DMS 273 (cell line): Measurements from ENCODE around the gene UBR4.
A peak's percentile ranks its signal among the peaks of the same experiment; 100 is the strongest.

Experiments
- DNase-seq: peaks from one replicate; lab custom pipeline; 2025; ENCODE audit not compliant: unreplicated experiment; lab: John Stamatoyannopoulos, UW

The UBR4 gene

DNA sequence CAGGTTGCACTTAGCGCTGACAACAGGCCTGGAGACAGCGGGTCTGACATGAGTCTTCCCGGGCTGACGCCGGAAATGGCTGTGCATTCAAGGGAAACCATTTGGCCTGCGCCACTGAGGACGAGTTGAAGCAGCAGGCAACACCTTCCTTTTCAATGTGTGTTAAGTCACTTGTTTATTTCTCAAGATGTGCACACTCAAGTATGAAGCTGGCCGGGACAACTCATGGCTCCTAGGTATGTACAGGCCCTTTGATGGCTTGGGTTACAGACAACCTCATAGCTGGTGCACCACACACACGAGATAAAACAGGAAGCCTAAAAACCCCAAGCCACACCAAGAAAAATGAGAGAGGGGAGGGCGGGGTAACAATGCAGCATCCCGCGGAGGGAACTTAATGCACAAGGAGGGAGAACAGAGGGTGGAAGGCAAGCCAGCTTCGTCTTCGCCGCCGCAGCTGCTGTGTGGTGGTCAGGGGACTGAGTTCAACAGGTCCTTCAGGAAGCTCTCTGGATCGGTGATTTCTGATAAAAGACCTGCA, 135.6 kb downstream of the UBR4 start:
- DNase-seq: no peak

DNA sequence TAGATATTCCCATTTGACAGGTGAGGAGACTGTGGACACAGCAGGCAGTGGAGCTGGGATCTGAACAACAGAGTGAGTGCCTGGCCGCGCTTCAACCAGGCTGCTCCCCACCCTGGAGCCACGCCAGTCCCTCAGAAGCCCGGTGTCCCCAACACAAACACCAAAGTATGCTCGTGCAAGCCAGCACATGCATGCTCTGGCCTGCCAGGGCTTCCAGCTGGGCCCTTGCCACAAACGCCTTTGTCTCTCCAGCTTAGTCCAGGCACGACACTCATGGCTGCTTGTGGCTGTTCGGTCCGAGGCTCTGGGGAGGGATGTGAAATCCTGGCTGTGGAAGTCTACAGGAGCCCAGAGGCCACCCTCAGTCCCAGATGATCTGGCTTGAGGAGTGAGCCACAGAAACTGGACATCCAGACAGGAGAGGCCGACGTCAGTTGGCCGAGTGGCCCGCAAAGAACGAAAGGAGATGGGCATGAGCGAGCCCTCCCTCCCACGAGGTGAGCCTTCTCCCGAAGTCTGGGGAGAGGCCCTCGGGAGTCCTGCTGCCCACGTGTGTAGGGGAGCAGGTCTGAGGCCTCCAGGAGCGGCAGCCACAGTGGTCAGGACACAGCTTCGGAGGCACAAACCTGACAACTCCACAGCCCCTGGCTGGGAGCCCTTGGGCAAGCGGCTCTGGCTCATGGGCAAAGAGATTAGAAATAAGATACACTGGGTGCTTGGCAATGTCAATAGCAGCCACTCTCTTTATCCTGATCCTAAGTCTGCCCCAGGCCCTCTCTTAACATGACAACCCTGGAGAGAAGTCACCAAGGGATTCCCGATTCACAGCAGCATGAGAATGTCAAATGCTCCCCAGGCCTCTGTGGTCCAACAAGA, 136.5 kb downstream of the UBR4 start:
- DNase-seq: peak; percentile 28

DNA sequence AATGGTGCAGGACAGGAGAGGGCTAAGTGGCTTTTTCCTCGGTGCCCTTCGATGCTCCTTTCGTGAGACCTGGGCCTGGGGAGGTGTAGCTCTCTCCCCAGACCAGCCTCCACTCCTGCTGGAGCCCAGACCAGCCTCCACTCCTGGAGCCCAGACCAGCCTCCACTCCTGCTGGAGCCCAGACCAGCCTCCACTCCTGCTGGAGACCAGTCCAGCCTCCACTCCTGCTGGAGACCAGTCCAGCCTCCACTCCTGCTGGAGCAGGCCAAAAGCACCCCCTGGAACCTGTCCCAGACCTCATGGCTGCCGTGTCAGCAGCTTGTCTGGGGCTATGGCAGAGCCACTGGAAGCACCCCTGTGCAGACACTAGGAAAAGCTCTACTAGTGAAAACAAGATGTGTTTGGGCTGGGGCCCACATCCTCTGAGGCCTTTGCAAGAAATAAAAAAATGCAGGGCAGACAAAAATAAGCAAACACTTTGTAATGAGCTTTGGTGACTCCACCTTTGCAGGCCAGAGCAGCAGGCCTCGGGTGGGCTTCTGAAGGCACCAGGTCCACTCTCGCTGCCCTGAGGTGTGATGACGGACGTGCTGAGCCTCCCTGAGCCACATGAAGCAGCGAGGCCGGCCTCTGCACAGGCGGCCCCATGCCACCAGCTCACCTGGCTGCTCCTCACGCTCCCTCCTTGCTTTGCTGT, 137.6 kb downstream of the UBR4 start:
- no peak for DNase-seq

DNA sequence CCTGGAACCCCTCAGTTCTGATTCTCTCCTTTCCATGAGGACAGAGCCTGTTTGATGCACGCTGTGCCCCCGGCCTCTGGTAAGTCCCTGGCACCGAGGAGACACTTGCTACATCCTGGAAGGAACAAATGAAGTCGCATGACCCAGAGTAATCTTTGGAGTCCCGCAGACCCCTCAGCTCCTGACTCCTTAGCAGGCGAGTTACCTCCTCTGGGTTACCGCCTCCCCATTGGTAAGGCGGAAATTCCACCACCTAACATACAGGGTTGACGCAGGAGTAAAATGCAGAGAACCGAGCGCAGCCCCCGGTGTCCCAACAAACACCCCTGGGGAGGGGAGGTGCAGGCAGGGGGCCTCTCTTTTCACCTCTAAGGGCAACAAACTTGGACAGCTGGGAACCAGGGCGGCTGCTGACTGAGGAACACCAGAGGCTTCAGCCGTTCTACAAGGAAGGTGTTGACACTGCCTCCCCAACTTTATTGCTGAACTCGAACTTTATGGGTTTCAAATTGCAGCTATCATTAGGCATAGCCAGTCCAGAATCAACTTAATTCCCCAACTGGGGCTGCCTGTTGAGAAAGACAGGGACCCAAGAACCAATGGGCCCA, 138.3 kb downstream of the UBR4 start:
- no peak for DNase-seq

DNA sequence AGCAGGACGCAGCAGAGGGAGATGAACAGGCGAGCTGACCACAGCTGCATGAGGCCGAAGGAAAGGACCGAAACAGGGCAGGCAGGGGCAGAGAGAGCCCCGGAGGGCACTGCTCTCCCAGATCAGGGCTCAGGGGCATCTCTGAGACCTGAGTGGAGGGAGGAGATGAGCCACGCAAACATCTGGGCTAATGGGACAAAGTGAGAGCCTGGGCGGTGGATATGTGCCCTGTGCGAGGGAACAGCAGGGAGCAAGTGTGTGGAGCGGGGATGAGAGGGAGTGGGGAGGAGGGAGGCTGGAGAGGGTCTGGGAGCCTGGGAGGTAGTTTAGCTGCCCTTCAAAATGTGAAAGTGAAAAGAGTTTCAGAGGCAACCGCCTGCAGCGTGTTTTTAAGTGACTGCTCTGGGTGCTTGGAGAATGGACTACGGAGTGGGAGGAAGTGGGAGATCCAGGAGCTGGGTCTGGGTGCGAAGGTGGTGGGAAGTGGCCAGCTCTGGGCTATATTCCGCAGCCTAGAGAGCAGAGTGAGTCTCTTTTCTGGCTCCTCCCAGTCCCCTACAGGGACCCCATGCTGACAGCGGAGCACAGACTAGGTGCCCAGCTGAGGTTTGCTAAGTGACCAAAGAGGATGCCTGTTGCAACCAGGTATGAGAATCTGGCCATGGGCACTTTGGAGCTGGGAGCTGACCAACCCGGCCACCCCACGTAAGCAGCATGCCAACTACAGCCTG, 139.0 kb downstream of the UBR4 start:
- DNase-seq: no peak

DNA sequence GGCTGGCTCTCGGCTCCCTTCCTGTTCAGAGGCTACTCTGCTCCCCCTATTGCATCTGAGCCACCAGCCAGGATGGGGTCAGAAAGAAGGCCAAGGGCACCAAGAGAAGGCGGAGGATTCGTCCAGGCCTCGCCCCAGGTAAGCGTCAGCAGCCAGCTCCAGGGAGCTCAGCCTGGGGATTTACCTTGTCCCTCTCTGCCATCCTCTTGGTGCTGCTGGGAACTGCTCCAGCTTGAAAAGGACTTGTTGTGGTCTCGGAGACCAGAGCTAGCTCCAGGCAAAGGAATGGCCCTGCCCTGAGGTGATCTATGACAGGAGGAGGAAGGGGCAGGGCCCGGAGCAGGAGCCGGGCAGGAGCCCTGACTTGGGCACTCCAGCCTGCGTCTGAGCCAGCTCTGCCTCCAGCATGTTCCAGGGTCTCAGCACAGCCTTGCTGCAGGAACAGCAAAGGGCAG, 139.8 kb downstream of the UBR4 start:
- DNase-seq: no peak

DNA sequence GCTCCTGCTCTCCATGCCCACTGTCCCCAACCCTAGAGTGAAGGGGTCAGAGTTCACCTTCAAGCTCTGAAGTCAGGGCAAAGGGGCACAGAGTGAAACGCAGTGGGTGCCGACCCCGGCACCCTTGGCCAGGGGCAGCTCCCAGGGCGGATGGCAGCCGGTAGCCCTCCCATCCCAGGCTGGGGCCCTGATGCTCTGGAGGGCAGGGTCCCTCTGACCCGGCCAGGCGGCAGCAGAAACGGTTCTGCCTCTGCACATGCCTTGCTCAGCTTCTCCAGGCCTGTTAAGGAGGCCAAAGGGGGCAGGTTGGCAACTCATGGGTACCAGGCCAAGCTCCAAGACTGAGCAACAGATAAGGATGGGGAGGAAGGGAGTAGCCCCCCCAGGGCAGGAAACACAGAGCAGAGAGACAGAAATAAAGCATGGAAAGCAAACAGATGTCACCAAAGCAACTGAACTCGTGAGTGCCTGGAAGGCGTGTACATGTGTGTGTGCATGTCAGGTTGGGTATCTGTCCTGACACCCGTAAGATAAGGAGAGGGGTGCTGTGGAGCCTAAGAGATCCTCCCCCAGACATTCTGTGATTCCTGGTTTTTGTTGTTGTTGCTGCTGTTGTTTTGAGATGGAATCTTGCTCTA, 141.3 kb downstream of the UBR4 start:
- no peak for DNase-seq

DNA sequence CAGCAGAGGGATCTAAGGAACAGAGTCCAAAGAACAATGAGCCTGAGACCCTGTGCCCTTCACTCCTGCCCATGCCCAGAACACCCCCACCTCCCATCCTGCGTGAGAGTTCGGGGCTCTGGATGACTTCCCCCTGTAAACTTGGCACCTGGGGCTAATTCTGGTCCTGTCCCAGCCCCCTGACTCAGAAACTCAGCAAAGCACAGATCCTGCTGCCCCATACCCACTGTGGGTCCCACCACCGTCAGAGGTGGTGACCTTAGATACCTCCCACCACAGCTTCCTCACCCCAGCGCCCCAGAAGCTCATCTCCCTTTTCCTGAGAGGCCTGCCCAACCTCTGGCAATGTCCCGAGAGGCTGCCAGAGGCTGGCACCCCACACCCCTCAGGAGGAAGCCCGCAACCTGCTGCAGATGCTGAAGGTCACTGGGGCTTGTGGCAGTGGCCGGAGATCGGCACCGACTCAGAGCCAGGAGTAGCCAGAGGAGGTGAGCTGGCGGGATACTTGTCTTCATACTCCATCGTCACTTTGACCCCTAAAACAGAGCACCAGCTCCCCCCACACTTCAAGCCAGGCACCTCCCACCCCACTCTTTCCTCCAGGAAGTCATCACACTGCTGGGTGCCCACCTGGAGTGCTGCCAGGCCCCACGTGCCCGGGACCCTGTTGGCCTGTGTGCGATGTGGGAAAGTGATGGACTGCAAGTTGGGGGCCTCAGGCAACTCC, 142.0 kb downstream of the UBR4 start:
- no peak for DNase-seq

DNA sequence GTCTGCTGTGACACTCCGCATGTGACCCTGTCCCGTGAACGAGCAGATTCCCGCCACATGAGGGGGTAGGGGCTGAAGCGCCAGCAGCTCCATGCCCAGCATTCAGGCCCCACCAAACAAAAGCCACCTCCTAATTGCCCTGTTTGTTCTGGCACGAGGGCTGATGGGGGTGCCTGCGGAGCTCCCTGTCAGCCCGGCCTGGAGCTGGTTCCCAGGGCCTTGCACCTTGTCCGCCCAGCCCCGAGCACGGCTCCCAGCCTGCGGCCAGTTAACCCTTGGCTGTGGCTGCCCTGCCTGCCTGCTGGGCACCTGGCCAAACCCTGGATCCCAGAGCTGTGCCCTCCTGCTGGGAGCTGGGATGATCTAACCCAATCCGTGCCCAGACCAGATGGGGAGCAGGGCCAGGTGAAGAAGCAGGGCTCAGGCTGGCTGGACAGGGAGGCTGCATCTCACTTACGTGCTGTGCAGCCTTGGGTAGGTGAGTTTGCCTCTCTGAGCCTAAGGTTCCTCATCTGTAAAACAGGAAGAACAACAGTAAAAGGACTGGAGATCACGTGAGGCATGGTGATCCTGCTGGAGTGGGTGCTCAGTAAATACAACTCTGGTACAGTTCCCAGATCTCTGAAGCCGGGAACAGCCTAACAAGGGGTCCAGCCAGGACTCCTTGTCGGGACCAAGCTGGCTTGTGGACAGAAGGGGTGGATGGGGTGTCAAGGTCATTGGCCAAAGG, 142.7 kb downstream of the UBR4 start:
- peak; percentile 50 for DNase-seq

DNA sequence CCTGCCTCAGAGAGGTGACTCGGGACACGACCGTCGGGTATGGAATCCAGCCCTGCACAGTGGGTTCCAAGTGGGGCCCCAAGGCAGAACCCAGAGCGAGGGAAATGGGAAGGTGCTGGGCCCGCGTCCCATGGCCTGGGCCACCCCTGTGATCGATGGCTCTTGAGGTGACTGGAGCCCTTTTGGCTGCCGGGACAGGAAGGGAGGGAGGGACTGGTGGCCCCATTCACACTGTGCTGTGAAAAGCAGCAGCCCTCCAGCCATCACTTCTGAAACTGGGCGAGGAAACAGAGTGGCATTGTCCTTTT, 143.2 kb downstream of the UBR4 start:
- DNase-seq: no peak

DNA sequence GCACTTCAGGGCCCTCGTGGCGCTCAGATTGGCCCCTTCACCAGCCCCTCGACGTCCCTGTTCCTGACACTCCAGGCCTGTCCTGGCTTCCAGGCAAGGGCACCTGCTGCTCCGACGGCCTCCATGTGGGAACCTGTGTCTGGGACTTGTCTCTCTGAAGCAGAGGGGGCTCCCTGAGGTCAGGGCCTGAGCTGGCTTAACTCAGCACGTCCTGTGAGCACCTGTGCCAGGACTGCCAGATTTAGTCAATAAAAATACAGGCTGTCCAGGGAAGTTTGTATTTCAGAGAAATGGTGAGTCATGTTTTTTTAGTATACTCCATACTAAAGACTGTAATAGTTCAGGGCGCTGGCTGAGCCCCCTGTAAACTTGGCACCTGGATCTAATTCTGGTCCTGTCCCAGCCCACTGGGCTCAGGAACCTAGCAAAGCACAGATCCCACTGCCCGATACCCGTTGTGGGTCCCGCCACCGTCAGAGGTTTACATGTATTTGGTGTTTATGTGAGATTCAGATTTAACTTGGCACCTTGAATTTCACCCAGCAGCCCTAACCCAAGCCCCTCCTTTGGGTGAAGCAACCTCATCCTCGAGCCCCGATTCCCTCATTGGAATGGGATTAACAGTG, 143.7 kb downstream of the UBR4 start:
- DNase-seq: no peak

DNA sequence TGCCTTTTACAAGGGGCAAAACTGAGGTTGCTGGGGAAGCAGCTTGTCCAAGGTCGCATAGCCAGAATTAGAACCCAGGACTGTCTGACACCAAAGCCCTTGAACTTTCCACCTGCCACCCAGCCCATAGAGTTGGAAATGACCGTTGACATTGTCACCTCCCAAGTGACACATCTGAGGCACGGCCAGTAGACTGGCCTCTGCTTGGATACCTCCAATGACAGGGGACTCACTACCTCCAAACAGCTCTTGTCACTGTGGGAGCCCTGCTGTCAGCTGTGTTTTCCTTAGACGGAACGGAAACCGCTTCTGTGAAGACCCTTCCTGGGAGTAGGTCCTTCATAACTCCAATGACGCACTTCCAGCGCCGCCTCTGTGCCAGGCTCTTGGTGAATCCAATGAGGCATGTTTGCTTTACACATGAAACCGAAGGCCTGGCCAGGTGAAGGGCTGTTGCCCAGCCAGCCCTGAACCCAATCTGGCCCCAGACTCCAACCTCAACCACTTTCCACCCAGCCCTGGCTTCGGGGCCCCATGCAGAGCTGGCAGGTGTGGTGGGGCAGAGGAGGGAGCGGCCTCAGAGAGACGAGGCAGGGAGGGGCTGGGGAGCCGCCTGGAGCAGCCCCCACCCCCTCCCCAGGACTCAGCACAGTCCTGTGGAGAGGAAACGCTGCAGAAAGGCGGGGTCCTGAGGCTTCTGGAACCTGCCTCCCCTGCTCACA, 144.4 kb downstream of the UBR4 start:
- DNase-seq: no peak

DNA sequence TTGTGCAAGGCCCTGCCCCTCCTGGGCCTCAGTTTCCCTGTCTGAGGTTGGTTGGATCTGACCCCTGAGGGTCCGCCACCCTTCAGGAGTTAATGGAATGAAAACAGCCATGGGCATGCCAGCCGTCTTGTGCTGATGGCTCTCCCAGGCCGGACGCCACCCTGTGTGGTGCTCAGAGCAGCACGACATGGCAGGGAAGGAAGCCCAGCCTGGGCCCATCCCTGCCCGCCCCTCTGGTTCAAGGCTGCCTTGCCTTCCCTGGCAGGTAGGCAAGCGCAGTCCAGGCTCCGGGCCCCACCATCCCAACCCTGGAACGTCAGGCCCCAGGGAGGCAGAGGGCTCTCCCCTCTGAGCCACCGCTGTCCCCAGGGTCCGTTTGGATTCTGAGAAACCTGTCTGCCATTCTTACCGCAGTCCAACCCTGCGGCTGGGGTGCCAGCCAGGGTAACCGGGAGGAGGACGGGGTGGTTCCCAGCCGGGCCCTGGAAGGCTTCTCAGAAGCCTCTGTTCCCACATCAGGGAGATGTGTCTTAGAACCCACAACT, 145.1 kb downstream of the UBR4 start:
- no peak for DNase-seq

DNA sequence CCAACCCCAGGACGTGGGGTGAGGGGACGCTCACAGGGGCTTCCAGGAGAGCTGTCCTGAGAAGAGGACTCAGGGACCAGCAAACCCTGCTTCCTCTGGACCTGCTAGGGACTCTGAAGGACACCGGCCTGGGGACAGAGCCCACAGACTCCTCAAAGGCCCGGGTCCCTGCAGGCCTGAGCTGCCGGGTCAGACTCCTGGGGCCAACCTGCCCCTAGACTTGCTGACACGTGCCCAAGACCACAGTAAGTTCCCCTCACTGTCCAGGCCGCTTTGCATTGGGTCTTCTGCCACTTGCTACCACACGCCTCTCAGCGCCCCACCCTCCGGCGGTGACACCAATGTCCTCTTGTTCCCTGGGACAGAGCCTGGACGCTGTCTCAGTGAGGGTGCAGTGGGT, 146.9 kb downstream of the UBR4 start:
- no peak for DNase-seq

DNA sequence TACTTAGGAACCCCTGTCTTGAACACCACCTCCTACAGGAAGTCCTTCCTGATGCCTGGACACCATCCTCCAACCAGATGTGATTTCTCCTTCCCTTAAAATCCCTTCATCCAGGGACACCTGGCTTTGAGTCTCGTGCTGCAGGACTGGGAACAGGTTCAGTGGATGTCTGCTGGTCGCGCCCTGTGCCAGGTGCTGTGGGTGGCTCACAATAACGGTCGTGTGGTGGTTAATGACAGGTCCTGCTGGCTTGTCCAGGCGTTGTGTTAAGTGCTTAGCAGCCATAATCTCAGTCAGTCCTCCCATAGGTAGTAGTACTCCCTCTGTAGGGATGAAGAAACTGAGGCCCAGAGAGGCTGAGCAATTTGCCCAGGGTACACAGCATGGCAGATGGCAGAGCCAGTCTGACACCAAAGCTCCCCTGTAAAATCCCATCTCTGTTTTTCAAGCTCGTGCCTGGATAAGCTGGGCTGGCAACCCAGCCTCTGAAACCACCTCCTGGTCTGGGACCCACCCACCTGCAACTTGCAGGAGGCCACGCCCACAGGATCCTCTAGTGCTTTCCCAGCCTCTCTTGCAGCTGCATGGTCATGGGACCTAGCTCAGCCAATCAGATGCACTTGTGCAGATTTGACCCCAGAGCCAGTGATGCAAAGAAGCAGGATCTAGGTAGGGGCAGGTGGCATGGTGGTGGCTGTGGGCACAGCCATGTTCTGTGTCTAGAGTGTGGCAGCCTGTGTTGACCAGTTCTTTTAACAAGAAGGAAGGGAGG, 147.6 kb downstream of the UBR4 start:
- DNase-seq: no peak

DNA sequence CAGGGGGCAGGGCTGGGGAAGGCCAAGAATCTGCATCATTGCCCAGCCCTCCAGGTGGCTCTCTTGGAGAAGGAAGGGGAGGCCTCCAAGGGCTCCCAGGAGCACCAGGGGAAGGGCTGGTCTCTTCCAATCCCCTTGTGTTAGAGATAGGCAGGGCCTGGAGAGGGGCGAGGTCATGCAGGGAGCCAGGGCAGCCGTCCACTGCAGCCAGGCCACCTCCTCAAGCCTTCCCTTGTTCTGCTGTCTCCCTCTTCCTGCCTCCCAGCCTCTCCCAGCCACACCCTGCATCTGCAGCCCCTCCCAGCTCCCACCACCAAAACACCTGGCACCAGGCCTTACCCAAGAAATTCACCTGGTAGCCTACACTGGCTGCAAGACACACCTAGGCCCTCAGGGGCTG, 148.3 kb downstream of the UBR4 start:
- DNase-seq: no peak

DNA sequence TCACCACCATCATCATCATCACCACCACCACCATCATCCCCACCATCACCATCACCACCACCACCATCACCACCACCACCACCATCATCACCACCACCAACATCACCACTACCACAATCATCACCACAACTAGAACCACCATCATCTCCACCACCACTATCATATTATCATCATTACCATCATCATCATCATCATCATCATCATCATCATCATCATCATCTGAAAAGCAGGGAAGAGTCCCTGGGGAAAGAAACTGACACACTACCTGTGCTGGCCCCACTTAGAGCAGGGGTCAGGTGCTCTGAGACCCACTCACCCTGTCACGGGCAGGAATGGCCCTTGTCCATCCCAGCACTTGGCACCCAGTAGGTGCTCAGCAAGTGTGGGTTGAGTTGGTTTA, 148.7 kb downstream of the UBR4 start:
- no peak for DNase-seq
